ENCODE results near the gene DYNLT2B. TPM values are rescaled to one million over a fixed set of nuclear protein-coding genes. Genes with fewer than 3 reads are reported as not detected.

The DYNLT2B gene
- total and polyA plus RNA-seq, 8 donors: 3.3 to 23.0 (median 12.8) TPM; not detected in 4

DNA sequence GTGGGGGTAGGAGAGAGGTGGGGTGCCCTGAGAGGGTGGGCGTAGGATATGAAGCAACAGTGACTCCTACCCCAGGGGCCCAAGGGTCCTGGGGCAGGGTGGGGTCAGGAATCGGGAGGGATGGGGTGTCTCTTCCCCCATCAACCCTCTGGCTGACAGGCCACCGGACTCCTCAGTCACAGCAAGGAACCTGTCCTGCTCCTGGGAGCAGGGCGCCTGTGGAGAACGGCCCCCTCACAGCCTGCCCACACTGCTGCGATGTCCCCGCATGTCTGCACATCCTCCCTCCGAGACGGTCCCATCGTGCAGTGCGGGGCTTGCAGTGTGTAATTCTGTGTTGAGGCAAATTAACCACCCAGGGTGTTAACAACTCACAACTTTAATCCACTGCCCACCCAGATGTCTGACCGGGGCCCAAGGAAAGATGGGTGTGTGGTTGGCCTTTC, 17.5 kb upstream of the DYNLT2B start:
- WGBS, 5 donors: 68 to 82% (median 77%) methylated on average over 7 to 12 of the region's 12 CpGs
- DNase-seq: no peak
- H3K27me3 ChIP-seq: peaks cover 0 to 25% (median 0%) of the 10 kb centered on the region in 3 donors
- intact Hi-C loops (cut with DNase I; ENCODE audit: low total_unique reads): no loop called here
- H3K9me3 ChIP-seq: no peaks in the 10 kb centered on the region
- H3K36me3 ChIP-seq: no peaks in the 10 kb centered on the region
- H3K27ac ChIP-seq: no peak overlapping the region
- no peak overlapping the region for H3K4me3 ChIP-seq
- no peaks in the 10 kb centered on the region for H3K4me1 ChIP-seq
- TF ChIP-seq POLR2AphosphoS5 (IDR thresholded peaks at IDR 0.05): no peak
- TF ChIP-seq EP300 (IDR thresholded peaks at IDR 0.05): no peak
- TF ChIP-seq POLR2A (IDR thresholded peaks at IDR 0.05): no peak

- Histone ChIP-seq H3K4me3 (no peak overlapping the region), H3K27ac (no peak overlapping the region), H3K9me3 (no peaks in the 10 kb centered on the region), H3K4me1 (no peaks in the 10 kb centered on the region), H3K36me3 (no peaks in the 10 kb centered on the region), H3K27me3 (peaks cover 0 to 25% (median 0%) of the 10 kb centered on the region in 3 donors)
- TF ChIP-seq EP300 (IDR thresholded peaks at IDR 0.05): no peak
- no peak for TF ChIP-seq POLR2A (IDR thresholded peaks at IDR 0.05)
- no peak for TF ChIP-seq POLR2AphosphoS5 (IDR thresholded peaks at IDR 0.05)
- TF ChIP-seq CTCF (IDR thresholded peaks at IDR 0.05): no peak
- intact Hi-C loops (cut with DNase I; ENCODE audit: low total_unique reads): no loop called here
- DNase-seq: no peak
- 35 to 50% (median 50%) methylated on average over 1 of the region's 1 CpG; no CpG with 5 or more reads in 2 of the 5 donors for WGBS, 5 donors
These were observed 16.9 kb upstream of the DYNLT2B start for GRCh38 chr3:196334982-196335381.

DNA sequence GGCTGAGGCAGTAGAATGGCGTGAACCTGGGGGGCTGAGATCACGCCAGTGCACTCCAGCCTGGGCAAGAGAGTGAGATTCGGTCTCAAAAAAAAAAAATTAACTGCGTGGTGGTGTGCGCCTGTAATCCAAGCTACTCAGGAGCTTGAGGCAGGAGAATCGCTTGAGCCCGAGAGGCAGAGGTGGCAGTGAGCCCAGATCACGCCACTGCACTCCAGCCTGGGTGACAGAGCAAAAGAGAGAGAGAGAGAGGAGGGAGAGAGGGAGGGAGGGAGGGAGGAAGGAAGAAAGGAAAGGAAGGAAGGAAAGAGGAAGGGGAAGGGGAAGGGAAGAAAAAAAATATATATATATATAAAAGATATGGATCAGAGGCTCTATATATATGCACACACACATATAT, 14.1 kb upstream of the DYNLT2B start:
- TF ChIP-seq POLR2AphosphoS5 (IDR thresholded peaks at IDR 0.05) (no peak), EP300 (IDR thresholded peaks at IDR 0.05) (no peak), CTCF (IDR thresholded peaks at IDR 0.05) (no peak), POLR2A (IDR thresholded peaks at IDR 0.05) (no peak)
- H3K9me3 ChIP-seq: no peaks in the 10 kb centered on the region
- 73 to 84% (median 83%) methylated on average over 8 of the region's 8 CpGs for WGBS, 5 donors

DNA sequence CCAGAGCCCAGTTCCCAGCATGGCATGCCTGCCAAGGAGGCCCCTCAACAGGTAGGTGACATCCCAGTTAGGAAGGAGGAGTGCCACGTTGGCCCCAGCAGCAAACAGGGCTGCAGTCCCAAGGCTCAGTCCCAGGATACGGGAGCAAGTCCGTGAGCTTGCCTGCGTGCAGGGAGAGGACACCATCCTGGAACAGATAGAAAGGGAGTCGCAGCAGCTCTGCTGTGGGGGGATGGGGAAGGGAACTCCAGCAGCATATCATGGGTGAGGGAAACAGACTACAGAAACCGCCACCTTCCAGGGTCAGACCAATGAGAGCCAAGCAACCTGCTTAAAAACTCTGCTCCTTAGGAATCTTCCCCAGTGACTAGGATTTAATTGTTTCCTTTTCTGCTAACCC, 9.4 kb upstream of the DYNLT2B start:
- 24 to 56% (median 31%) methylated on average over 6 of the region's 6 CpGs for WGBS, 5 donors
- intact Hi-C loops (cut with DNase I; ENCODE audit: low total_unique reads): no loop called here
- Histone ChIP-seq H3K9me3 (no peaks in the 10 kb centered on the region), H3K36me3 (no peaks in the 10 kb centered on the region), H3K27me3 (peaks cover 0 to 16% (median 0%) of the 10 kb centered on the region in 3 donors), H3K4me3 (no peak overlapping the region), H3K27ac (no peak overlapping the region), H3K4me1 (peaks cover 0 to 5% (median 0%) of the 10 kb centered on the region in 4 donors)
- peak in 1 of 2 donors; percentile 21 for DNase-seq
- no peak for TF ChIP-seq POLR2AphosphoS5 (IDR thresholded peaks at IDR 0.05)
- no peak for TF ChIP-seq CTCF (IDR thresholded peaks at IDR 0.05)
- no peak for TF ChIP-seq POLR2A (IDR thresholded peaks at IDR 0.05)
- no peak for TF ChIP-seq EP300 (IDR thresholded peaks at IDR 0.05)

More for the DNA sequence above, 14.1 kb upstream of the DYNLT2B start:
- no peak for DNase-seq
- intact Hi-C loops (cut with DNase I; ENCODE audit: low total_unique reads): no loop called here
- H3K4me3 ChIP-seq: no peak overlapping the region
- no peak overlapping the region for H3K27ac ChIP-seq
- peaks cover 0 to 29% (median 0%) of the 10 kb centered on the region in 3 donors for H3K27me3 ChIP-seq
- H3K4me1 ChIP-seq: peaks cover 0 to 4% (median 0%) of the 10 kb centered on the region in 4 donors
- H3K36me3 ChIP-seq: no peaks in the 10 kb centered on the region

DNA sequence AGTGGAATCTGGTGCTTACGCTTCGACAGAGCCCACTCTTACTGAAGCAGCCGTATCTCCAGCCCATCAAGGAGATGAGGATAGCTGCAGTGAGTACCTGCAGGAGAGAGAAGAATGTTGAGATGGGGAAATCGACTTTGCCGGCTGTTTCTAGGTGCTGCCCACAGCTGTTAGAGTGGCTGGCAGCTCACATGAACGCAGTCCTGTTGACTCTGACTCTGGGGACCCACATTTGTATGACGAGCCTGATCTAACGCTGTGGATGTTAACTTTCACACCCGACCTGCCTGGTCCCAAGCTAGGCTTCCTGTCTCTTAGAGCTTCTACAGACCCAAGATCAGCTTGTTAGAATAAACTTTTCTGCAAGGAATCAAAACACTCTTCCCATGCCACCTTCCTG, 8.9 kb upstream of the DYNLT2B start:
- intact Hi-C loops (cut with DNase I; ENCODE audit: low total_unique reads): no loop called here
- Histone ChIP-seq H3K27ac (no peak overlapping the region), H3K9me3 (no peaks in the 10 kb centered on the region), H3K4me1 (peaks cover 0 to 5% (median 0%) of the 10 kb centered on the region in 4 donors), H3K27me3 (peaks cover 0 to 14% (median 0%) of the 10 kb centered on the region in 3 donors), H3K4me3 (no peak overlapping the region), H3K36me3 (no peaks in the 10 kb centered on the region)
- 69 to 80% (median 76%) methylated on average over 9 of the region's 9 CpGs for WGBS, 5 donors
- TF ChIP-seq POLR2A (IDR thresholded peaks at IDR 0.05) (no peak), CTCF (IDR thresholded peaks at IDR 0.05) (no peak), EP300 (IDR thresholded peaks at IDR 0.05) (no peak), POLR2AphosphoS5 (IDR thresholded peaks at IDR 0.05) (no peak)
- DNase-seq: peak in 1 of 2 donors; percentile 16

Measured in stomach (tissue), 9 donors.